H1 (cell line): ENCODE data around the gene PDE4B. TPM values are rescaled to one million over a fixed set of nuclear protein-coding genes. Genes with fewer than 3 reads are reported as not detected.

Source experiments
- BRCA1 ChIP-seq: IDR thresholded peaks from 2 replicates; pipeline ENCODE4 v1.6.1; 2012; ENCODE audit warnings: low read depth, low read length, improper control_type of control experiment
- EZH2 ChIP-seq: fragments of 200-600 bp; sonication (generic); IDR thresholded peaks from 2 replicates; pipeline ENCODE4 v1.7.1; 2012; ENCODE audit warnings: low read depth, mild to moderate bottlenecking, moderate library complexity, low read length, inconsistent platforms; ENCODE audit not compliant: severe bottlenecking
- PHF8 ChIP-seq: fragments of 200-600 bp; sonication (generic); conservative IDR thresholded peaks from 2 replicates; pipeline ENCODE4 v1.7.1; 2012; ENCODE audit warnings: low read depth, mild to moderate bottlenecking, inconsistent platforms, low read length, moderate library complexity
- POLR2AphosphoS5 ChIP-seq: IDR thresholded peaks from 2 replicates; pipeline ENCODE4 v1.6.1; 2011; ENCODE audit warnings: low read depth, low read length
- SP4 ChIP-seq: IDR thresholded peaks from 2 replicates; pipeline ENCODE4 v1.6.1; 2012; ENCODE audit warnings: low read length, inconsistent platforms
- polyA plus RNA-seq, 7 experiments: library from polyadenylated mRNA; depleted of rRNA in 3 of 7; stranded (reverse) in 5 of 7; unstranded in 2 of 7; fragments of >200 nt in 5 of 7; fragments of 200-250 nt in 2 of 7; gene quantifications; 1 replicate in 5 of 7; 2 replicates in 1 of 7; 4 replicates in 1 of 7; pipeline versions ENCODE4 v1.2.1 to v1.2.3, GENCODE V29; 2011 to 2013; ENCODE audit warnings: missing spikeins in 2 of 7, mixed read lengths in 2 of 7
- total RNA-seq: library from RNA; stranded (reverse); fragmentation: NEBNext Ultra II Directional; extraction: Animal tissue kit (Norgen Biotek cat#: 25700); gene quantifications from 2 replicates; pipeline ENCODE4 v1.2.1, GENCODE V29; 2021

PDE4B gene
- total and polyA plus RNA-seq, 2 of the 8 experiments (the other 6 are each of a cell fraction or from before 2014, with no cell fraction given): 5.0 to 15.1 TPM

DNA sequence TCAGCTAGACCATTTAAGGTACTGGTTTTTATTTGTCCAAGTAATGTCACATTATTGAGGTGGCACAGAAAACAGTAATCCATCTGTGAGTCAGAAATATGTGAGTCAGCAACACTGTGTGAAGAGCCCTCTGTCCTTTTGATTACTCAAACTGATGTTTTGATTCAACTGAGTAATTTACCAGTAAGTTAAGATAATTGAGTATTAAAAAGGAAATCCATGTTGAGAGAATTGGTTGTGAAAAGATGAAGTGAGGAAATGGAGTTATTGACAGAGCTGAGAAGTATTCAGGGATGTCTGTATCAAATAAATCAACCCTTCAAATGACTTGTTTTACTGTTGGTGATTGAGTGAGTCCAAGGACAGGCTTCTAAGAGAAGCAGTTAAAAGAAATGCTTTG, 438.5 kb downstream of the PDE4B start (continued):
- no peak for TF ChIP-seq BRCA1
- TF ChIP-seq POLR2AphosphoS5: no peak
- TF ChIP-seq PHF8: no peak
- TF ChIP-seq SP4: no peak
- no peak for TF ChIP-seq EZH2
